Measurements from ENCODE around the gene SPEF2.

Gene SPEF2

GRCh38 chr5:35626553-35626952, 8.9 kb downstream of the SPEF2 start:
- H3K4me3 ChIP-seq (replicated peaks; ENCODE audit: low read depth, low read length): no peak overlapping the region
- TF ChIP-seq CTCF (IDR thresholded peaks at IDR 0.05; ENCODE audit: low read depth, low read length, missing control alignments): no peak
- DNase-seq (ENCODE audit: extremely low read depth, low read depth): no peak

DNA sequence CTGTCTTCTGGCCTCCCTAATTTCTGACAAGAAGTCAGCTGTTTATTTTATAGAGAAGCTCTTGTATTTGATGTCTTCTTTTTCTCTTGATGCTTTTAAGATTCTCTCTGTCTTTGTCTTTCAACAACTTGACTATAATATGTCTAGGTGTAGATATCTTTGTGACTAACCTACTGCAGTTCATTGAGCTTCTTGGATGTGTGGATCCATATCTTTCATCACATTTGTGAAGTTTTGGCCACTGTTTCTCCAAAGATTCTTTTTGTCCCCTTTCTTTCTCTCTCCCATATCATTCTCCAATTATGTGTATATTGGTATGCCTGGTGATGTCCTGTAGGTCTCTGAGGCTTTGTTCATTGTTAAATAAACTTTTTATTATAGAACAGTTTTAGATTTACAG, 16.7 kb downstream of the SPEF2 start:
- TF ChIP-seq CTCF (IDR thresholded peaks at IDR 0.05; ENCODE audit: low read depth, low read length, missing control alignments): no peak
- no peak overlapping the region for H3K4me3 ChIP-seq (replicated peaks; ENCODE audit: low read depth, low read length)
- DNase-seq (ENCODE audit: extremely low read depth, low read depth): no peak

- TF ChIP-seq CTCF (IDR thresholded peaks at IDR 0.05; ENCODE audit: low read depth, low read length, missing control alignments): no peak
- H3K4me3 ChIP-seq (replicated peaks; ENCODE audit: low read depth, low read length): no peak overlapping the region
These were observed 23.0 kb downstream of the SPEF2 start for GRCh38 chr5:35640623-35641022.

GRCh38 chr5:35644543-35644942, 26.9 kb downstream of the SPEF2 start:
- TF ChIP-seq CTCF (IDR thresholded peaks at IDR 0.05; ENCODE audit: low read depth, low read length, missing control alignments): no peak
- no peak for DNase-seq (ENCODE audit: extremely low read depth, low read depth)
- H3K4me3 ChIP-seq (replicated peaks; ENCODE audit: low read depth, low read length): no peak overlapping the region

More at GRCh38 chr5:35640623-35641022, 23.0 kb downstream of the SPEF2 start:
- DNase-seq (ENCODE audit: extremely low read depth, low read depth): no peak

- no peak for DNase-seq (ENCODE audit: extremely low read depth, low read depth)
- no peak overlapping the region for H3K4me3 ChIP-seq (replicated peaks; ENCODE audit: low read depth, low read length)
- TF ChIP-seq CTCF (IDR thresholded peaks at IDR 0.05; ENCODE audit: low read depth, low read length, missing control alignments): no peak
These were observed 29.5 kb downstream of the SPEF2 start for GRCh38 chr5:35647128-35647527.

- no peak for DNase-seq (ENCODE audit: extremely low read depth, low read depth)
- H3K4me3 ChIP-seq (replicated peaks; ENCODE audit: low read depth, low read length): no peak overlapping the region
- no peak for TF ChIP-seq CTCF (IDR thresholded peaks at IDR 0.05; ENCODE audit: low read depth, low read length, missing control alignments)
These were observed 30.0 kb downstream of the SPEF2 start for GRCh38 chr5:35647712-35648111.

- H3K4me3 ChIP-seq (replicated peaks; ENCODE audit: low read depth, low read length): no peak overlapping the region
- DNase-seq (ENCODE audit: extremely low read depth, low read depth): peak; percentile 16
- peak; percentile 58 for TF ChIP-seq CTCF (IDR thresholded peaks at IDR 0.05; ENCODE audit: low read depth, low read length, missing control alignments)
These were observed 33.5 kb downstream of the SPEF2 start for GRCh38 chr5:35651002-35651756.
